ENCODE data around the gene TRIM63.

DNA sequence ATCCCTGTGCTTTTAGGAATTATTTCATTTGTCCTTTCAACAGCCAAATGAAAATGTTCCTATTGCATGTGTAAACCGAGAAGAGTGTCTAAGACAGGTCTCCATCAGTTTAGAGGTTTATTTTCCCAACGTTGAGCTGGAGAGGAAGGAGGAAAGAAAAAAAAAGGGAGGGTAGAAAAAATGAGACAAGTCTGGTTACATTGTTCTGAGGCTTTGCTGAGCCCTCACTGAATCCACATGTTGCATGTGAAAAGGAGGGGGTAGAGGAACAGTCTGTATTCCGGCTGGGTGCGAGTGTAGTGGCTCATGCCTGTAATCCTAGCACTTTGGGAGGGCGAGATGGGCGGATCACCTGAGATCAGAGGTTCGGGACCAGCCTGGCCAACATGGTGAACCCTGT is 25.0 kb upstream of the TRIM63 start:
- no peak for TF ChIP-seq EZH2 (IDR thresholded peaks at IDR 0.05; ENCODE audit: borderline replicate concordance, insufficient read depth, low read depth, low read length, poor library complexity, severe bottlenecking)
- TF ChIP-seq, protein P1, sequence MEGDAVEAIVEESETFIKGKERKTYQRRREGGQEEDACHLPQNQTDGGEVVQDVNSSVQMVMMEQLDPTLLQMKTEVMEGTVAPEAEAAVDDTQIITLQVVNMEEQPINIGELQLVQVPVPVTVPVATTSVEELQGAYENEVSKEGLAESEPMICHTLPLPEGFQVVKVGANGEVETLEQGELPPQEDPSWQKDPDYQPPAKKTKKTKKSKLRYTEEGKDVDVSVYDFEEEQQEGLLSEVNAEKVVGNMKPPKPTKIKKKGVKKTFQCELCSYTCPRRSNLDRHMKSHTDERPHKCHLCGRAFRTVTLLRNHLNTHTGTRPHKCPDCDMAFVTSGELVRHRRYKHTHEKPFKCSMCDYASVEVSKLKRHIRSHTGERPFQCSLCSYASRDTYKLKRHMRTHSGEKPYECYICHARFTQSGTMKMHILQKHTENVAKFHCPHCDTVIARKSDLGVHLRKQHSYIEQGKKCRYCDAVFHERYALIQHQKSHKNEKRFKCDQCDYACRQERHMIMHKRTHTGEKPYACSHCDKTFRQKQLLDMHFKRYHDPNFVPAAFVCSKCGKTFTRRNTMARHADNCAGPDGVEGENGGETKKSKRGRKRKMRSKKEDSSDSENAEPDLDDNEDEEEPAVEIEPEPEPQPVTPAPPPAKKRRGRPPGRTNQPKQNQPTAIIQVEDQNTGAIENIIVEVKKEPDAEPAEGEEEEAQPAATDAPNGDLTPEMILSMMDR (IDR thresholded peaks at IDR 0.05): no peak

Measured in B cell (primary cell).